ENCODE results near the gene CPE.

CPE gene

GRCh38 chr4:165364452-165365080 lies 14.2 kb upstream of the CPE start:
- no peak for DNase-seq (ENCODE audit: low read depth in 1 of 2, low spot score in 1 of 2)

DNA sequence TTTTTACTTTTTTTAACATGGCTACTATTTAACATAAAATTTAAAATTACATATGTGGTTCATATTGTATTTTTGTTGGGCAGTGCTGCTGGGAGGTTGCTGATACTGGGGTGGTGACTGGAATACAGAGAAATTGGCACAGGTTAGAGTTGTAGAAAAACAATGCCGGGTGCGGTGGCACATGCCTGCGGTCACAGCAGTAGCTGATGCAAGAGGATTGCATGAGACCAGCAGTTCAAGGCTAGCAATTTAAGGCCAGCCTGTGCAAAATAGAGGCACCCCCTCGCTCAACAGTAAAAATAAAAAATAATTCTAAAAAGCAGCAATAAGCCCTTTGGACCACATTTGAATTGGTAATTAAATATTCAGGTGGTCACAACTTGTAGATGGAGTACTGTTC lies 11.8 kb upstream of the CPE start:
- DNase-seq (ENCODE audit: low read depth in 1 of 2, low spot score in 1 of 2): no peak

GRCh38 chr4:165368114-165368513 lies 10.7 kb upstream of the CPE start:
- no peak for DNase-seq (ENCODE audit: low read depth in 1 of 2, low spot score in 1 of 2)

- DNase-seq (ENCODE audit: low read depth in 1 of 2, low spot score in 1 of 2): no peak
These were observed 10.2 kb upstream of the CPE start for GRCh38 chr4:165368567-165368966.

- no peak for DNase-seq (ENCODE audit: low read depth in 1 of 2, low spot score in 1 of 2)
These were observed 9.3 kb upstream of the CPE start for GRCh38 chr4:165369522-165369921.

- no peak for DNase-seq (ENCODE audit: low read depth in 1 of 2, low spot score in 1 of 2)
These were observed 8.3 kb upstream of the CPE start for GRCh38 chr4:165370530-165370929.

DNA sequence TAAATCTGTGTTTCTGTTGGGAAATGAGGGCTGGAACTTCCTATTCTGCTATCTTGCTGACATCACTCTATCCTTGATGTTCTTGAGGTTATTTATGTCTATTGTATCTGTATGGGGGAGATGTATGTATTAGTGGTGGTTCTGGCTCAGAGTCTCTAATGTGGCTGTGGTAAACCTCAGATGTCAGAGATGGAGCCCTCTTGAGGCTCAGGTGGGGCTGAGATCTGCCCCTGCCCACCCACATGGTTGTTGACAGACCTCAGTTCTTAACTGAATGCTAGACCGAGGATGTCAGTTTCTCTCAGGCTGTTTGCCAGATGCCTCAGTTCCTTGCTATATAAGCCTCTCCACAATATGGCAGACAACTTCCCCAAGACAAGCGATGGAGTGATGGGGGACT lies 3.3 kb upstream of the CPE start:
- no peak for DNase-seq (ENCODE audit: low read depth in 1 of 2, low spot score in 1 of 2)

- DNase-seq (ENCODE audit: low read depth in 1 of 2, low spot score in 1 of 2): no peak
These were observed 437 bp upstream of the CPE start for GRCh38 chr4:165378398-165378744.

DNA sequence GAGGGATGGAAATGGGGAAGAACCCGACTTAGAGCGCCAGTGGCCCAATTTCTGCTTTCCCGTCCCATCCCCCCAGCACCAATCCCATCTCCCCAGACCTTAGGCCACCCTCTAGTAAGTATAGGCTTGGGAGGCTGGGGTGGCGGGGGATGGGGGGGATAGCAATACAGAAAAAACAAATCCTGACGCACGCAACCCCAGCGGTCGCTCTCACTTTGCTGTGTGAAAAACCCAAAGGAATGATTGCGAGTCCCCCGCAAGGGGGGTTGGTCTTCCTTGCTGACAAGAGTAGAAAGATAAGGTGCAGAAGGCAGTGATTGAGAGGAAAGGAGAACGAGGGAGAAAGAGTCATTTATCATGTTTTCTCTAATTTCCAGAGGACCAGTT lies 863 bp downstream of the CPE start:
- DNase-seq (ENCODE audit: low read depth in 1 of 2, low spot score in 1 of 2): no peak

GRCh38 chr4:165380805-165381204 lies 2.0 kb downstream of the CPE start:
- DNase-seq (ENCODE audit: low read depth in 1 of 2, low spot score in 1 of 2): no peak

- no peak for DNase-seq (ENCODE audit: low read depth in 1 of 2, low spot score in 1 of 2)
These were observed 3.1 kb downstream of the CPE start for GRCh38 chr4:165381821-165382373.

GRCh38 chr4:165382640-165383039 lies 3.8 kb downstream of the CPE start:
- DNase-seq (ENCODE audit: low read depth in 1 of 2, low spot score in 1 of 2): no peak

GRCh38 chr4:165383591-165384073 lies 4.8 kb downstream of the CPE start:
- DNase-seq (ENCODE audit: low read depth in 1 of 2, low spot score in 1 of 2): no peak

DNA sequence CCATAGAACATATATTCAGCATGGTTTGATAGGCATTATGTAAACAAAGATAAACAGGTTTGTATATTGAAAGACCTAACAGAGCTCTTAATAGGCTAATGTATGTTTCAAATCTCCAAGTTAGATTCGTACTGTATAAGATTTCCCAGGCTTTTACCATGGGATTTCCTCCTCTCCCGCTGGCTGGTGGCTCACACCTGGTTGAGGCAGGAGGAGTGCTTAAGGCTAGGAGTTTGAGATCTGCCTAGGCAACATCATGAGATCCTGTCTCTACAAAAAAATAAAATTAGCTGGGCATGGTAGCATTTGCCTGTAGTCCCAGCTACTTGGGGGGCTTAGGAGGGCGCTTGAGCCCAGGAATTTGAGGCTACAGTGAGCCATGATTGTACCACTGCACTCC lies 5.4 kb downstream of the CPE start:
- no peak for DNase-seq (ENCODE audit: low read depth in 1 of 2, low spot score in 1 of 2)

DNA sequence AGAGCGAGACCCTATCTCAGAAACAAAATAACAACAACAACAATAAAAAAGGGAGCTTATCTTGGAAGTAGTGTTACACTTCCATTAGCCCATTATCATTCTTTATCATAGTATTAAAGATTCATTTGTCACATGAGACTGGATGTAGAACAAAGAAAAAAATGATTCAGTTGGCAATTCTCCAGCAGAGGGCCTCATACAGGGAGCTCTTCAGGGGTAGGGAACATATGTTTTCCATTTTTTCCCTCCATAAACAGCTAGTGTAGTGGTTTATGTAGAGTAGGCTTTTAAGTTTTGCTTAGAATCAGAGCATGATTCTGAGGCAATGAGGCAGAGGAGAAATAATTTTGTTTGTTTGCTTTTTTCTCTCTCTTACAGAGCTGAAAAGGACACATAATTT lies 5.8 kb downstream of the CPE start:
- no peak for DNase-seq (ENCODE audit: low read depth in 1 of 2, low spot score in 1 of 2)

DNA sequence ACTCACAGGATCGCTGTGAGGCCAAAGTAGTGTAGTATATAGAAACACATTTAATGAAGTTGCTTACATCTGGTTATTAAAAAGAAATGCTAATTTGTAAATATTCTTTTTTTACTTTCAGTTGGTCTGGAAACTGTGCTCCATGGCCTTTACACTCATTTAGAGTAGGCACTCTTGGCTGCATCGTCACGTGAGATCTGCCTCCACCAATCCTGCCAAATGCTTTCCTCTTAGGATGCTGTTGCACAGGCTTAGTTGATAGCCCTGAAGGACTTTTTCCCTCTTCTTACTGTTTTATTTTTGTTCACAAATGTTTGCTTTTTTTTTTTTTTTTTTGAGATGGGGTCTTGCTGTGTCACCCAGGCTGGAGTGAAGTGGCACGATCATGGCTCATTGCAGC lies 6.3 kb downstream of the CPE start:
- no peak for DNase-seq (ENCODE audit: low read depth in 1 of 2, low spot score in 1 of 2)

DNA sequence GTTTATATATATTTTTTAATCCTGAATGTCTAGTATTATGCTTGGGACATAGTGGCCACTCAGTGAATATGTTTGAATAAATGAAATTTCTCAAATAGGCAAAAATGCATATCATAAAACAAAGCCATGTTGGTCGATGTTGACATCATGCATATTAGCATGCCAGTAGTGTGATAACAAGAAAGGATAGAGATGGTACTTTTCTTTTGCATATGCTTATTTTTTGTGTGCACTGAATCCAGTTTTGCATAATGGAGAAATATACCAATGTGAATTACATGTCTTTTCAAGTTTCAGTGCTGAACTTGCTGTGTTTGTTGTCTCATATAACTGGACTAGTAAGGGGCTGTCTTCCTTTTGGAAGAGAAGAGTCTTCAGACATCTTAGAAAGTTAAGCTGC lies 7.5 kb downstream of the CPE start:
- DNase-seq (ENCODE audit: low read depth in 1 of 2, low spot score in 1 of 2): no peak

DNA sequence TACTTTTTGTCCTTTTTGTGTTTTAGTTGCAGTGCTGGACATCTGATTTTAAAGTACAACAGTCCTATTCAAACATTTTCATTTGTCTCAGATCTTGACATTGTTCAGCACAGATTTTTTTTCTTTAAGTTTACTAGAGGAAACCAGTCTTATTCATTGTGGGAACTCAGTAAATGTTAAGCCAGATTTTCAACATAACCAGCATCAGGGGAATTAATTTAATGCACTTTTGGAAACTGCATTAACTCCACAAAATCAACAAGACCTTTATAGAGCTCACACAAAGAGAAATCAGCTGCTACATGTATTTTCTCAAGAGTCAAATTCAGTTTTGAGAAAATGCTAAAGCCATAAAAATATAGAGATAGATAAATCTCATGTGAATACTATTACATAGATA lies 9.9 kb downstream of the CPE start:
- no peak for DNase-seq (ENCODE audit: low read depth in 1 of 2, low spot score in 1 of 2)

DNA sequence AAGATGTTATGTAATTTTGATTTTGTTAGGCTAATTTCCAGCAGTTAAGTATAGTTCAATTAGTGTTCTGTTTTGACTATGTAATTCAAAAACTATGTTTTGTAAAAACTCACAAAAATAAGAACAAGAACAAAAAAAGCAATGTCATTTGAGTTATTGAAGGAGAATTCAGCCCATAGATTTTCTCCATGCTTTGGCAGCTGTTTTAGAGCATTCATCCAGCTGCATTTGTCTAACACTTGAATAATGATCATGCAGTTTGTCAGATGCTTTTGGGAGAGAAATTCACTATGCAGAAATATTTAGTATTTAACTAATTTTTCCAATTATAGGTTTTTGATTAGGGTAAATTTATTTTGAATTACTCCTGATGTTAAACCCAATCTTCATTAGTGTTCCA lies 14.2 kb downstream of the CPE start:
- no peak for DNase-seq (ENCODE audit: low read depth in 1 of 2, low spot score in 1 of 2)

- no peak for DNase-seq (ENCODE audit: low read depth in 1 of 2, low spot score in 1 of 2)
These were observed 14.9 kb downstream of the CPE start for GRCh38 chr4:165393704-165394103.

- DNase-seq (ENCODE audit: low read depth in 1 of 2, low spot score in 1 of 2): no peak
These were observed 15.5 kb downstream of the CPE start for GRCh38 chr4:165394275-165394674.

DNA sequence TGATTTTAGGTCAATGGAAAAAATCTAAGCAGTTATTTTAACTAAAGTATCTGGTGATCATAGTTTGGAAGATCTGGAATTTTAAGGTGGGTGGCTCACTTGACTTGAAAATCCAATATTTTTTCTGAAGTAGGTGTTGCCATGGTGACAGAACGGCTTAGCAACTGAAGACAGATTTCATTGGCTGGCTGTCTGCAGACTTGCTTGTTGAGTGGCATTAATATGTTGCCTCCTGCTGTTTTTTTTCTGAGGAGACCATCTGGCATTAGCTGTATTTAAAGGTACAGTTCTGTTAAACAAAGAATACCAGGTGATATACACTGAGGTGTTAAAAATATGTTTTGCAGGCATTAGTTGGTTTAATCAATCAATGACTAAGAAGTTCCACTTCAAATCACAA lies 19.8 kb downstream of the CPE start:
- no peak for DNase-seq (ENCODE audit: low read depth in 1 of 2, low spot score in 1 of 2)

- no peak for DNase-seq (ENCODE audit: low read depth in 1 of 2, low spot score in 1 of 2)
These were observed 23.6 kb downstream of the CPE start for GRCh38 chr4:165402375-165402774.

GRCh38 chr4:165403048-165403447 lies 24.2 kb downstream of the CPE start:
- no peak for DNase-seq (ENCODE audit: low read depth in 1 of 2, low spot score in 1 of 2)
